A673 (cell line): ENCODE data around the gene IP6K2. TPM values are rescaled to one million over a fixed set of nuclear protein-coding genes. Genes with fewer than 3 reads are reported as not detected.

Experiments
- BruUV-seq: library from RNA; stranded (reverse); fragments of 400-500 nt; replicated peaks from 2 replicates; lab custom pipeline; 2021; lab: Mats Ljungman, UMichigan
- CTCF ChIA-PET: fragments of 300-600 bp; sonication (Branson Sonifier 250); formaldehyde crosslinking; loops from one replicate; lab custom pipeline; 2022; ENCODE audit warnings: antibody characterized with exemption; lab: Charles Lee
- POLR2A ChIA-PET: fragments of 300-600 bp; sonication (Branson Sonifier 250); formaldehyde crosslinking; loops from one replicate; lab custom pipeline; 2022; ENCODE audit warnings: antibody characterized with exemption; ENCODE audit not compliant: low non-redundant PET; lab: Charles Lee
- DNase-seq: peaks from one replicate; pipeline ENCODE4 v3.0.0-alpha.2; 2015; ENCODE audit warnings: low spot score
- H3K27ac ChIP-seq: fragments of 200-600 bp; sonication (generic); 2 replicates; pipeline ENCODE4 v1.5.1; 2016; ENCODE audit warnings: mixed run types, low read depth, mild to moderate bottlenecking, mixed read lengths, antibody characterized with exemption, low read length; ENCODE audit not compliant: poor library complexity, severe bottlenecking
- H3K27me3 ChIP-seq: fragments of 200-600 bp; sonication (generic); replicated peaks from 2 replicates; pipeline ENCODE4 v1.6.1; 2017; ENCODE audit warnings: mixed run types, low read depth, mild to moderate bottlenecking, mixed read lengths, antibody characterized with exemption, low read length; ENCODE audit not compliant: insufficient read depth, poor library complexity
- H3K36me3 ChIP-seq: fragments of 200-600 bp; sonication (generic); 2 replicates; pipeline ENCODE4 v1.6.1; 2016; ENCODE audit warnings: mixed run types, mild to moderate bottlenecking, mixed read lengths, antibody characterized with exemption, low read length; ENCODE audit not compliant: insufficient read depth, poor library complexity, severe bottlenecking
- H3K4me1 ChIP-seq: fragments of 200-600 bp; sonication (generic); 2 replicates; pipeline ENCODE4 v1.6.1; 2017; ENCODE audit warnings: mixed run types, mild to moderate bottlenecking, mixed read lengths, antibody characterized with exemption, low read length; ENCODE audit not compliant: insufficient read depth, poor library complexity, severe bottlenecking
- H3K4me3 ChIP-seq: fragments of 200-600 bp; sonication (generic); 2 replicates; pipeline ENCODE4 v1.5.1; 2016; ENCODE audit warnings: low read depth, mixed run types, mild to moderate bottlenecking, mixed read lengths, low read length; ENCODE audit not compliant: poor library complexity, severe bottlenecking
- H3K9me3 ChIP-seq: fragments of 200-600 bp; sonication (generic); 2 replicates; pipeline ENCODE4 v1.6.1; 2016; ENCODE audit warnings: mixed run types, low read depth, mild to moderate bottlenecking, mixed read lengths, antibody characterized with exemption, low read length; ENCODE audit not compliant: poor library complexity, severe bottlenecking
- CTCF ChIP-seq: fragments of 300-800, 200-600 bp; sonication (generic); conservative IDR thresholded peaks from 2 replicates; pipeline ENCODE4 v1.5.1; 2017; ENCODE audit warnings: low read depth, mild to moderate bottlenecking, antibody characterized with exemption, low read length, moderate library complexity, mixed read lengths
- EZH2 ChIP-seq: fragments of 200-600 bp; sonication (generic); IDR thresholded peaks from 2 replicates; pipeline ENCODE4 v1.6.1; 2017; ENCODE audit warnings: borderline replicate concordance, low read depth, mild to moderate bottlenecking, mixed read lengths, antibody characterized with exemption, low read length; ENCODE audit not compliant: poor library complexity, severe bottlenecking
- intact Hi-C: fragments of 100-400 bp; cut with micrococcal nuclease; formaldehyde crosslinking; loops from one replicate; pipeline ENCODE4 v1.10.0; 2022; ENCODE audit not compliant: unreplicated experiment
- total RNA-seq: library from RNA; stranded (reverse); gene quantifications from 2 replicates; pipeline ENCODE4 v1.2.3, GENCODE V29; 2021

The IP6K2 gene
- total RNA-seq, 1 experiment from 2014 or later: 62.5 TPM

- ChIA-PET CTCF (interaction anchor here (0.6 kb wide), 1 partner anchor 121 kb away, joined by 3 read pairs; no protein-coding TSS in a partner anchor), POLR2A (no interaction called here)
- DNase-seq: no peak
- Histone ChIP-seq H3K27me3 (no peaks in the 10 kb centered on the region), H3K27ac (no peak overlapping the region), H3K9me3 (no peaks in the 10 kb centered on the region), H3K4me3 (peak overlapping the region; percentile 56), H3K4me1 (no peaks in the 10 kb centered on the region), H3K36me3 (no peaks in the 10 kb centered on the region)
- no TSS peak for BruUV-seq
- TF ChIP-seq CTCF: no peak
- no peak for TF ChIP-seq EZH2
- intact Hi-C loops: no loop called here
Observed at GRCh38 chr3:48664313-48664644, 52.7 kb downstream of the IP6K2 start.

GRCh38 chr3:48663489-48664312, 53.3 kb downstream of the IP6K2 start:
- POLR2A ChIA-PET: no interaction called here
- no peaks in the 10 kb centered on the region for H3K4me1 ChIP-seq
- H3K36me3 ChIP-seq: no peaks in the 10 kb centered on the region
- H3K27ac ChIP-seq: peak overlapping the region; percentile 80
- TSS peak; percentile 86 for BruUV-seq
- intact Hi-C loops: no loop called here
- no peaks in the 10 kb centered on the region for H3K9me3 ChIP-seq
- H3K27me3 ChIP-seq: no peaks in the 10 kb centered on the region
- peak overlapping the region; percentile 56 for H3K4me3 ChIP-seq
- no peak for TF ChIP-seq EZH2
- peak; percentile 70 for TF ChIP-seq CTCF
- CTCF ChIA-PET: no interaction called here
- DNase-seq: peak; percentile 91

GRCh38 chr3:48662753-48663488, 54.1 kb downstream of the IP6K2 start, which contains the start of gene CELSR3:
Gene CELSR3 (minus strand): TSS chr3:48662886. CDS start chr3:48662634, 252 bp downstream.
- peak within 1 kb of the TSS; percentile 56 for H3K4me3 ChIP-seq
- TF ChIP-seq CTCF: no peak
- TF ChIP-seq EZH2: no peak
- intact Hi-C loops: no loop called here
- POLR2A ChIA-PET: no interaction called here
- peak; percentile 86 for DNase-seq
- H3K9me3 ChIP-seq: no peaks in the 10 kb centered on the region
- no peaks in the 10 kb centered on the region for H3K27me3 ChIP-seq
- H3K4me1 ChIP-seq: no peaks in the 10 kb centered on the region
- BruUV-seq: TSS peak; percentile 73
- H3K36me3 ChIP-seq: no peaks in the 10 kb centered on the region
- peak within 1 kb of the TSS; percentile 80 for H3K27ac ChIP-seq
- CTCF ChIA-PET: interaction anchor here (0.6 kb wide), 1 partner anchor 715 kb away, joined by 14 read pairs; no protein-coding TSS in a partner anchor
